GM21786 (cell line): ENCODE data around the gene MYOD1.

Source experiments
- ATAC-seq: cut with Tn5 transposase; IDR thresholded peaks from one replicate; pipeline ENCODE4 v1.9.1; 2021; ENCODE audit not compliant: unreplicated experiment

The MYOD1 gene

GRCh38 chr11:17734418-17734911, 15.1 kb downstream of the MYOD1 start, which contains the start of gene KCNC1:
TSS of gene KCNC1 (plus strand) at chr11:17734781. CDS start at chr11:17736003, 1,222 bp downstream.
- ATAC-seq, result no peak

DNA sequence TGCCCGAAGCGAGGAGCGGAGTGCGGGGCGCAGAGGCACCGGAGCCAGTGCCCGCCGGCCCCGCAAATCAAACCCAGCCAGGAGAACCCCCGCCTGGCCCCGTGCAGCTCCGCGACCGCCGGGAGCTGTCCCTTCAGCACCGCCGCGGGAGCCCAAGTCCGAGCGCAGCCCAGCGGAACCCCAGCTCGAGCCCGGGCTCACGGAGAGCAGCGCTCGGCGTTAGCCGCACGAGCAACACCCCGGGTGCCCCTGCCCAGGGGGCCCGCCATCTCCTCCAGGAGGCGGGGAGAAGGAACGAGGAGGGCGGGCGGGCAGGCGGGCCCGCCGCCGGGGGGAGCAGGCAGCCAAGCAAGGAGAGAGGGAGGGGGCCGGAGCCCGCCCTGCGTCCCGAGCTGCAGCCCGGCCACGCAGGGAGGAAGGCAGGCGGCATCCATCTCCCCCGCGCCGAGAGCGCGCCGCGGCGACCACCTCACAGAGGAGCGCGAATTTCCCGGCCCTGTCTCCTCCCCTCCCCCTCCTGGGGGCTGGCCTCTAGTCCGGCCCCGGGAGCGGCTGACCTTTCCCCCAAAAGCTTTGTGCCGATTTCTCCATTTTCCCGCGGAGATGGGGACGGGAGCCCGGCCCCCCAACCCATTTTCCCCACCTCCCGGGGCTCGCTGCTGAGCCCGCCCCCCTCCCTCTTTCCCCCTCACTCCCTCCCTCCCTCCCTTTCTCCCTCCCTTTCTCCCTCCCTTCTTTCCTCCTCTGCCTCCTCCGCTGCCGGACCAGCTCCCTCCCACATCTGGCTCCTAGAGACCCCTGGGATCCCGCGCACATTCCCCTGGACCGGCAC, 15.8 kb downstream of the MYOD1 start:
- ATAC-seq, result no peak

DNA sequence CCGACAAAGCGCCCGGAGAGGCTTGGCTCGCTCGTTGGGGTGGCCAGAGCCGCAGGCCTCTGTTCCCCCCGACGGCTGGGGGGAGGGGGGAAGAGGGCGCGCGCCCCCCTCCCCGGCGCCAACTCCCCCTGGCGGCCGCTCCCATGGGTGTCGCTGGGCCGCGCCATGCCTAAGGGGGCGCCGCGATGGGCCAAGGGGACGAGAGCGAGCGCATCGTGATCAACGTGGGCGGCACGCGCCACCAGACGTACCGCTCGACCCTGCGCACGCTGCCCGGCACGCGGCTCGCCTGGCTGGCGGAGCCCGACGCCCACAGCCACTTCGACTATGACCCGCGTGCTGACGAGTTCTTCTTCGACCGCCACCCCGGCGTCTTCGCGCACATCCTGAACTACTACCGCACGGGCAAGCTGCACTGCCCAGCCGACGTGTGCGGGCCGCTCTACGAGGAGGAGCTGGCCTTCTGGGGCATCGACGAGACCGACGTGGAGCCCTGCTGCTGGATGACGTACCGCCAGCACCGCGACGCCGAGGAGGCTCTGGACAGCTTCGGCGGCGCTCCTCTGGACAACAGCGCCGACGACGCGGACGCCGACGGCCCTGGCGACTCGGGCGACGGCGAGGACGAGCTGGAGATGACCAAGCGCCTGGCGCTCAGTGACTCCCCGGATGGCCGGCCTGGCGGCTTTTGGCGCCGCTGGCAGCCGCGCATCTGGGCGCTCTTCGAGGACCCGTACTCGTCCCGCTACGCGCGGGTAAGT, 16.6 kb downstream of the MYOD1 start:
- no peak for ATAC-seq

DNA sequence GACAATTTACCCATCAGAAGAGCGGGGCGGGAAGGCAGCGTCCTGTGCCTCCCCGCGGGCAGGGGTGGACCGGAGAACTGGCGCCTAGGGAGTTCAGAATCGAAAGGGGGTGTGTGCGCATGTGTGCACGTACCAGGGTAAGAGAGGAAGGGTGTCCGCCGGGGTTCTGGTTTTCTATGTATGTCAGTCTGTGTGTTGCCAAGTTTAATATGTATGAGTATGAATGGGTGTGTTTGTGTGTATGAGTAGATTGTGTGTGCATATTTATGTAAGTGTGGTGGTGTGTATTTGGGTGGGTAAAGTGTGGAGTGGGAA, 17.2 kb downstream of the MYOD1 start:
- ATAC-seq, result no peak

- ATAC-seq, result no peak
Measured at GRCh38 chr11:17736930-17737817, 17.8 kb downstream of the MYOD1 start.

- ATAC-seq, result no peak
Measured at GRCh38 chr11:17738151-17738973, 19.0 kb downstream of the MYOD1 start.

- ATAC-seq, result no peak
Measured at GRCh38 chr11:17739945-17740338, 20.6 kb downstream of the MYOD1 start.

DNA sequence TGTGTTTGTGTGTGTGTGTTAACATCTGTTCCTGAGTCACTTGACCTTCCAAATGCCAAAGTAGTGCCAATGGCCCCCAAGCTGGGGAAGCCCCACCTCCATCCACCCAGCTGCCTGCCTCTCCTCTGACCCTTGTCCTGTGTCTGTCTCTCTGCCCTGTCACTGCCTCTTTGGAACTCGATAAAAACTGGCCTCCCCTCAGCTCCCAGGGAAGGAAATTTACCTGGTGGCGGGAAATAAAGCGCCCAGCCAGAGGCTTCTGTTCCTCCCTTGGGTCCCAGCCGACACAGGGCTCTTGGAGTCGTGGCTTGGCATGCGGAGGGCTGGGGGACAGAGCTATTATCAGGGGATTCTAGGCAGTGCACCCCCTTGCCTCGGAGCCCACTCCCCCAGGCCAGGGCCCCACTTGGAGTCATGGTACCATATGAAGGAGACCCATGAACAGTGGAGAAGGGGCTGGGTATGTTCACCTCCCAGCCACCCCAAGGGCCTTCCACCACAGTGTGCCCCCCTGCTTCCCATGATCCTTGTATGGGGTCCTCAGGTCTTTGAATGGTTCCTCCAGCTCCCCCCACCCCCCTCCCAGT, 21.4 kb downstream of the MYOD1 start:
- no peak for ATAC-seq

GRCh38 chr11:17741487-17741886, 22.1 kb downstream of the MYOD1 start:
- ATAC-seq, result no peak

DNA sequence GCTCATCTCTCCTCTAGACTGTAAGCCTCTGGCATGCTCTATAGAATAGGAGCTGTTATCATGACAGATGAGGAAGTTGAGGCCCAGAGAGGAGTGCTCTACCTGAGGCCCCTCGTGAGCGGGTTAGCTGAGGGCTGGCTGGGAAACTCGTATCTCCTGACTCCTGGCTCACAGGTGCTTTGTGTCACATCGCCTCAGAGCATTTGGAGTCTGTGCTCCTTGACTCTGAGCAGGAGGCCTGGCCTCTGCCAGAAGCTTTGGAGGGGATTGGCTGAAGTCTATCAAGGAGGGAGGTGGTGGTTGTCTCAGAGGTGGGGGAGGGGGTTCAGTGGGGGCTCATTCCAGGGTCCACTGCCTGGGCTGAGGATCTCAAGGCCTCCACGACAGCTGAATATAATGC, 22.6 kb downstream of the MYOD1 start:
- no peak for ATAC-seq

DNA sequence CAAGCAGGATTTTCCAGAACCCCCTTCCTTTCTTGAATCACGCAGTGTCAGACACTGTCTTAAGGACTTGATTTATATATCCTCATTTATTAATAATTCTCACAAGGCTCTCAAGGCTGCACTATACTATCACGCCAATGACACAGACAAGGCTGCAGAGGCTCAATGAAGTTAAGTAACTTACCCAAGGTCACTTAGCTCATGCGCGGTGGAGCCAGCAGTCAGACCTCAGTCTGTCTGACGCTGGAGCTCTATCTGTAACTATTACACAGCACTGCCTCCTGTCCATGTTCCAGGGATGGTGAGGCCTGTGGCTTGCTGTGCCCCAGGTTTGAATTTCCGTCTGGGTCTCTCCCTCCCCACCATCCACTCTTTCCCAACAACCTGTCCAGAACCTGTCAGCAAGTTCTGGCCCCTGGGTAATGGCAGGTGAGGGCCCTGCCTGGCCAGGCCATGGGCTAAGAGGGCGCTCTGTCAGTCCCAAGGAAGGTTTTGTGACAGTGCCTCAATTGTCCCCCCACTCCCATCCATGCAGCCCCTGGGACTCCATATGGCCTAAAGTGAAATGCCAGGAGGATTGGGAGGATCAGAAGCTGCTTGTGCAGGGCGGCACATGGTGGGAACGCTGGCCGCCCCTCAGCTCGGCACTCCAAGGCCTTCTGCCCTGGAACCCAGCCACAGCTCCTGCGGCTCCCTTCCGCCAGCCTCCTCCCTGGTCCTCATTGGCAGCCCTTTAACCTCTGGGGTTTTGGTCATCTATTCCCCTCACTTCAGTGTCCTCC, 23.8 kb downstream of the MYOD1 start:
- ATAC-seq, result no peak

GRCh38 chr11:17743808-17744119, 24.4 kb downstream of the MYOD1 start:
- no peak for ATAC-seq

DNA sequence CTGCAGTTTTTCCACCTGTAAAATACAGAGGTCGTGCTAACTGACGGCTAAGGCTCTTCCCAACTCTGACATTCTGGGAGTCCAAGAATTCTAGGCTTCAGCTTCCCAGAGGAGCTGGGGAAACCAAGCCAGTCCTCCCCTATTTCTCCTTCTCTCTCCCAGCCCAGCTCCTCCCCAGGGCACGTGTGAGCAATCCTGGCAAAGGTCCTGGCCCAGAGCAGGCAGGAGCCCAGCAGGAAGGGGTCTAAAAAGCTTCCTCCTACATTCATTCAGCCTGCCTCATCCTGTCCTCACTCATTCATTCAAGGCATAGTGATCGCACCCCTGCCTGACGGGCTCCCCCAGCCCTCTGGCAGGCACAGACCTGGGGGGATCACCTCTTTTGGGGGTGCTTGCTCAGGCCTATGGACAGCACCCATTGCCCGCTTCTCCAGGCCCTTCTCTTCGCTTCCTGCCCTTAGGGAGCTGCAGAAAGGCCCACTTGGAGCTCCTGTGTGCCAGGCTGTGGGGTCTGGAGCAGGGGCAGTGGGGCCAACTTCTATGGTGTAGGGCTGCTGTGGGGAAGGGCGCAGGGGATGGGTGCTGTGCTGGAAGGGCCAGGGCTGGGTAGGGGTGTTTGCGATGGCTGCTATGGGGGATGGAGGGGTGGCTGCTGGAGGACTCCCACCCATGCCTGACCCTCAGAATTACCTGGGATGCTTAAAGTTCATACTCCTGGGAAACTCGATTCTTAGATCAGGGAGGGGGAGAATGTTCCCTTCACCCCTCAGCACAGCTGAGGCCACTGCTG, 25.0 kb downstream of the MYOD1 start:
- ATAC-seq, result no peak

DNA sequence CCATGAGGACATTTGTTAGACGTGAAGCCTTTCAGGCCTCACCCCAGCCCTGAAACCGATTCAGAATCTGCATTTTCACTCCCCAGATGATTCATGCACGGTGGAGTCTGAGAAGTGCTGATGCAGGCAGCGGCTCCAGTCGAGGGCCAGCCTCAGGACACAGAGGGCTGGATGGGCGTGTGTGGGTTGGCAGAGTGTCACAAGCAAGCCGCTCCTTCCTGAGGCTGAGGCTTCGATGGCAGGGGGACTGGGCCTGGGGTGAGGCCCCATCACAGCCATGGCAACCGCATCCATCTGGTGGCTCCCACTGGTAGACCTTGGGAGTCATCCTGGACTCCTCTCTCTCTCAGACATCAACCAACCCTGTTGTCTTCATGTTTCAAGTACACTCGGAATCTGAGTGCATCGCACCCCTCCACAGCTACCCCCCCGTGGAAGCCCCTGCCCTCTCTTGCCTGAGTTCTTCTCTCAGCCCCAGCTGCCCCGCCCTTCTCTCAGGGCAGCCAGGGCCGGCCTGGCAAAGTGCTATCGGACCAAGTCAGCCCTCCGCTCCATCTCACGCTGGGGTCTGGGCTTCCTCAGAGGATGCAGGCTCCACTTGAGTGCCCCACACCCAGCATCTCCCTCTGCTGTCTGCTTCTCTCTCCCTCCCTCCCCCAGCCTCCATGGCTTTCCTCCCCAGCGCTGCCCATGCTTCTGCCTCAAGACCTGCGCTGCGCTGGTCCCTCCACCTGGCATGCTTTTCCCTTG, 25.8 kb downstream of the MYOD1 start:
- ATAC-seq, result no peak

- no peak for ATAC-seq
Measured at GRCh38 chr11:17746096-17746495, 26.7 kb downstream of the MYOD1 start.

- ATAC-seq, result no peak
Measured at GRCh38 chr11:17747131-17747955, 28.0 kb downstream of the MYOD1 start.

GRCh38 chr11:17748044-17748443, 28.7 kb downstream of the MYOD1 start:
- no peak for ATAC-seq
